Subcutaneous preadipocyte (primary cell): ENCODE measurements around the gene CDRT15. TPM values are rescaled to one million over a fixed set of nuclear protein-coding genes. Genes with fewer than 3 reads are reported as not detected.

ENCODE experiments used
- total RNA-seq: library from RNA; depleted of rRNA; stranded (reverse); fragments of >200 nt; gene quantifications from 2 replicates; pipeline ENCODE4 v1.2.3, GENCODE V29; 2012

The CDRT15 gene
- total RNA-seq = not detected in 2 replicates

DNA sequence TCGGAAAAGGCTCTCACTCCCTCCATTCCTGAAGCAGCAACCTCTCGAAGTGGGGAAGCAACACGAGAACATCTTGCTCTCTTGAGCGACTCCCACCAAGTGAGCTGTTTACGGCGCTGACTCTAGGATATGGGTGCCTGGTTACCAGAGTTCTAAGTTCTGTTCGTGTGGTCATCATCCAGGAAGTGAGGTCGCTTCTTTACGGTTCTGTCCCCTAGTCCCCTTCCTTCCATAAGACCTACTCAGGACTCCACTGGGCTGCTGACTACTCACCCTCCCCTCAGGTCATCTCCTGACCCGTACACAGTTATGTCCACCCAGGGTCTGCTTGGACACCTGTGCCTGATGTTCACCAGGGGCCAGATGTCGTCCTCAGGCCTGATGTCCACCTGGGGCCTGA, at the start of gene CDRT15:
CDRT15 (minus strand) TSS at position 101 of the 400 bp plus-strand sequence; CDS start at position 72, 29 bp downstream.

Other genes starting within 250 kb of the CDRT15 start
- 18.4 and 20.1 TPM in 2 replicates for gene COX10, start 167.4 kb downstream of the CDRT15 start, total RNA-seq
- 23.1 and 28.3 TPM in 2 replicates for gene HS3ST3B1, start 64.2 kb upstream of the CDRT15 start, total RNA-seq